ENCODE data around the gene TTC31.

The TTC31 gene

GRCh38 chr2:74472945-74473258 is 10.0 kb upstream of the TTC31 start:
- TF ChIP-seq CTCF (IDR thresholded peaks at IDR 0.05; ENCODE audit: low read depth, low read length, poor library complexity, severe bottlenecking): no peak
- no peak for TF ChIP-seq EZH2phosphoT487 (IDR thresholded peaks at IDR 0.05; ENCODE audit: borderline replicate concordance, low read length)
- peak overlapping the region; percentile 83 for H3K27ac ChIP-seq (ENCODE audit: low read depth, low read length)
- 0 out of 2 replicates have a peak, but pooled peaks cover 3% of the 10 kb centered on the region for H4K20me1 ChIP-seq (ENCODE audit: control insufficient read depth, insufficient read depth, low read depth, low read length)
- H3K27me3 ChIP-seq (ENCODE audit: control insufficient read depth, low read length): no peaks in the 10 kb centered on the region
- H3K9me2 ChIP-seq (replicated peaks; ENCODE audit: control insufficient read depth, low read length): no peaks in the 10 kb centered on the region
- H3K79me2 ChIP-seq (ENCODE audit: control insufficient read depth, low read length): peaks cover 20% of the 10 kb centered on the region
- H3K4me2 ChIP-seq (ENCODE audit: low read length): peak overlapping the region; percentile 79
- peaks cover 11% of the 10 kb centered on the region for H3F3A ChIP-seq (ENCODE audit: control insufficient read depth, insufficient read depth)
- H3K36me3 ChIP-seq (ENCODE audit: control insufficient read depth, low read length): peaks cover 35% of the 10 kb centered on the region
- no peaks in the 10 kb centered on the region for H3K9me3 ChIP-seq (ENCODE audit: control insufficient read depth, insufficient read depth, low read length)
- H3K4me3 ChIP-seq (ENCODE audit: low read length): peak overlapping the region; percentile 97
- peaks cover 16% of the 10 kb centered on the region for H3K4me1 ChIP-seq (ENCODE audit: control insufficient read depth, low read length)

- Histone ChIP-seq H3K79me2 (ENCODE audit: control insufficient read depth, low read length) (peaks cover 20% of the 10 kb centered on the region), H3K4me3 (ENCODE audit: low read length) (no peak overlapping the region), H3F3A (ENCODE audit: control insufficient read depth, insufficient read depth) (peaks cover 11% of the 10 kb centered on the region), H3K27me3 (ENCODE audit: control insufficient read depth, low read length) (no peaks in the 10 kb centered on the region), H3K9me3 (ENCODE audit: control insufficient read depth, insufficient read depth, low read length) (no peaks in the 10 kb centered on the region), H3K4me1 (ENCODE audit: control insufficient read depth, low read length) (peaks cover 16% of the 10 kb centered on the region), H3K27ac (ENCODE audit: low read depth, low read length) (no peak overlapping the region), H3K9me2 (replicated peaks; ENCODE audit: control insufficient read depth, low read length) (no peaks in the 10 kb centered on the region), H3K36me3 (ENCODE audit: control insufficient read depth, low read length) (peaks cover 38% of the 10 kb centered on the region), H4K20me1 (ENCODE audit: control insufficient read depth, insufficient read depth, low read depth, low read length) (0 out of 2 replicates have a peak, but pooled peaks cover 3% of the 10 kb centered on the region), H3K4me2 (ENCODE audit: low read length) (no peak overlapping the region)
- TF ChIP-seq CTCF (IDR thresholded peaks at IDR 0.05; ENCODE audit: low read depth, low read length, poor library complexity, severe bottlenecking) (no peak), EZH2phosphoT487 (IDR thresholded peaks at IDR 0.05; ENCODE audit: borderline replicate concordance, low read length) (no peak)
Observed at GRCh38 chr2:74474481-74474880, 8.4 kb upstream of the TTC31 start.

DNA sequence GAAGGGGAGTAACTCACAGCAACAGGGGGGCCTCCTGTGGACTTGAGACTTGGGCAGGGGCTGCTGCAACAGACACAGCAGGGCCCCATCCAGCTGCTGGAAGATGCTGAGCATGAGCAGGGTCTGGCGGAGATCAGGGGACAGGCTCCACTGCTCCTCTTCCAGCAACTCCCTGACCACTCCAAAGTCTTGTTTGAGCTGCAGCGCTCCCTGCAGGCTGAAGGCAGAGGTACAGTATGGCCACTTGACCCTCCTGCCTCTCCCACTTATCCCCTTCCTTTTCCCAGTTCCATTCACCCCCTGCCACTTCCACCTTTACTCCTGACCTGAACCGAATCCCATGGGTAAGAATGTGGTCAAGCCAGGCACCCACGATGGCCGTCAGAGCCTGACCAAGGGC is 8.0 kb upstream of the TTC31 start:
- no peak overlapping the region for H3K27ac ChIP-seq (ENCODE audit: low read depth, low read length)
- no peak for TF ChIP-seq EZH2phosphoT487 (IDR thresholded peaks at IDR 0.05; ENCODE audit: borderline replicate concordance, low read length)
- TF ChIP-seq CTCF (IDR thresholded peaks at IDR 0.05; ENCODE audit: low read depth, low read length, poor library complexity, severe bottlenecking): peak; percentile 65
- no peak overlapping the region for H3K4me3 ChIP-seq (ENCODE audit: low read length)
- H3K36me3 ChIP-seq (ENCODE audit: control insufficient read depth, low read length): peaks cover 39% of the 10 kb centered on the region
- H3K9me3 ChIP-seq (ENCODE audit: control insufficient read depth, insufficient read depth, low read length): no peaks in the 10 kb centered on the region
- no peak overlapping the region for H3K4me2 ChIP-seq (ENCODE audit: low read length)
- 0 out of 2 replicates have a peak, but pooled peaks cover 3% of the 10 kb centered on the region for H4K20me1 ChIP-seq (ENCODE audit: control insufficient read depth, insufficient read depth, low read depth, low read length)
- H3K4me1 ChIP-seq (ENCODE audit: control insufficient read depth, low read length): peaks cover 16% of the 10 kb centered on the region
- H3K27me3 ChIP-seq (ENCODE audit: control insufficient read depth, low read length): no peaks in the 10 kb centered on the region
- H3F3A ChIP-seq (ENCODE audit: control insufficient read depth, insufficient read depth): peaks cover 11% of the 10 kb centered on the region
- peaks cover 21% of the 10 kb centered on the region for H3K79me2 ChIP-seq (ENCODE audit: control insufficient read depth, low read length)
- H3K9me2 ChIP-seq (replicated peaks; ENCODE audit: control insufficient read depth, low read length): no peaks in the 10 kb centered on the region
